ENCODE measurements around the gene RMDN3.

RMDN3 gene

DNA sequence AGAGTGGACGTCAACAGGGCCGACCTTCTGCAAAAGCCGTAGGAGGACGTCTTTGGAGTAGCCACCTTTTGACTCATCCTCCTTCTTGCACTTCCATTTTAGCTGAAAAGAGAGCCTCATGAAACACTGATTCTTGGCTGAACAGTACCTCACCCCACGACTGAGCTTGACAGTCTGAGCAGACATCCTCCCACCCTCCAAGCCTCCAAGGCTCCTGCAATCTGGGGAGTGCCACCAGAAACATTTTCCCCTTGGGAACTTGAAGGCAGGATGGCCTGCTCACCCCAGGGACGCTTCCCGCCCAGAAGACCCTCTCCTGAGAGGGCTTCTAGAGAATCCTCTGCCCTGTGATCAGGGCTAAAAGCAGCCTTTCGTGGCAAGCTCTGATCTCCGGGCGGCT is 20.0 kb upstream of the RMDN3 start:
- FAIRE-seq (no peak), DNase-seq (ENCODE audit: insufficient read length, low spot score) (no peak)
- TF ChIP-seq TAF1 (IDR thresholded peaks at IDR 0.05; ENCODE audit: low read depth, low read length) (no peak), SPI1 (IDR thresholded peaks at IDR 0.05; ENCODE audit: low read depth, low read length) (no peak), POLR2AphosphoS5 (IDR thresholded peaks at IDR 0.05; ENCODE audit: low read depth, low read length) (no peak), POU2F2 (IDR thresholded peaks at IDR 0.05; ENCODE audit: low read depth, low read length) (no peak), PAX5 (IDR thresholded peaks at IDR 0.05; ENCODE audit: insufficient read depth, low read length, severe bottlenecking) (no peak), POLR2A (IDR thresholded peaks at IDR 0.05; ENCODE audit: low read depth, low read length) (no peak)

DNA sequence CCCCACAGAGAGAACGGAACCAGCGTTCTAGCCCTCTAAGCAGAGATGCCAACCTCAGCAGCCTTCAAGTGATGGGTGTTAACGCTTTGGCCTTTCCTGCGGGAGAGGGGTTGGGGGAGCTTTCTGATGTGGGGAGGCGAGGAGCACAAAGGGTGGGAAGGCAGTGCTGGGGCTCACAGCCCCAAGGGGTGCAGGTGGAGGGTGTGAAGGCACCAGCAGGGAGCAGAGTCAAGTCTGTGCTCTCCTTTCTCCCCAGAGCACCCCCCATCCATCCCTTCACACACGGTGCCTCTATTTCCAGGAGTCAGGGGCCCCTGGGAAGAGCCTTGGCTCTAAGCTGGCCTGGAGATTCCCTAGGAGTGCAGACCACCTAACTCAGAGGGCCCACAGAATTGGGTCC is 18.8 kb upstream of the RMDN3 start:
- FAIRE-seq (no peak), DNase-seq (ENCODE audit: insufficient read length, low spot score) (no peak)
- TF ChIP-seq TAF1 (IDR thresholded peaks at IDR 0.05; ENCODE audit: low read depth, low read length) (no peak), POLR2A (IDR thresholded peaks at IDR 0.05; ENCODE audit: low read depth, low read length) (no peak), SPI1 (IDR thresholded peaks at IDR 0.05; ENCODE audit: low read depth, low read length) (no peak), PAX5 (IDR thresholded peaks at IDR 0.05; ENCODE audit: insufficient read depth, low read length, severe bottlenecking) (no peak), POU2F2 (IDR thresholded peaks at IDR 0.05; ENCODE audit: low read depth, low read length) (no peak), POLR2AphosphoS5 (IDR thresholded peaks at IDR 0.05; ENCODE audit: low read depth, low read length) (no peak)

DNA sequence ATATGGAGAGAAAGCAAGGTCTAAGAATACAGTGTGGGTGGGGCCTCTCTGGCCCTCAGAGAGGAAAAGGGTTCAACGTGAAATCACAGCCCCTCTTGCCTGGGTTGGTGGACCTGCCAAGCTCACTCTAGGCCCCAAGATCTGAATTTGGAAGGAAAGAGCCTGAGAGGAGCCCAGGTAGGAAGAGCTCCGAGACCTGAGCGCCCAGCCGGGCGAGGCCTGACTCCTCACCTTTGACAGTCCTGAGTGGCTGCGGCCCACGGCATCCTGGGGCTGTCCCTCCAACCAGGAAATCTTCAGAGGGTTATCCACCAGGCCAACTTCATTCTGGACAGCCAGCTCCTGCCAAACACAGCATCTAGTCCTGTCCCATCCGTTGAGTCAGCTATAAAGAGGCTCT is 18.4 kb upstream of the RMDN3 start:
- TF ChIP-seq POLR2A (IDR thresholded peaks at IDR 0.05; ENCODE audit: low read depth, low read length) (no peak), TAF1 (IDR thresholded peaks at IDR 0.05; ENCODE audit: low read depth, low read length) (no peak), SPI1 (IDR thresholded peaks at IDR 0.05; ENCODE audit: low read depth, low read length) (no peak), POLR2AphosphoS5 (IDR thresholded peaks at IDR 0.05; ENCODE audit: low read depth, low read length) (no peak), POU2F2 (IDR thresholded peaks at IDR 0.05; ENCODE audit: low read depth, low read length) (no peak), PAX5 (IDR thresholded peaks at IDR 0.05; ENCODE audit: insufficient read depth, low read length, severe bottlenecking) (no peak)
- DNase-seq (ENCODE audit: insufficient read length, low spot score): no peak
- no peak for FAIRE-seq

DNA sequence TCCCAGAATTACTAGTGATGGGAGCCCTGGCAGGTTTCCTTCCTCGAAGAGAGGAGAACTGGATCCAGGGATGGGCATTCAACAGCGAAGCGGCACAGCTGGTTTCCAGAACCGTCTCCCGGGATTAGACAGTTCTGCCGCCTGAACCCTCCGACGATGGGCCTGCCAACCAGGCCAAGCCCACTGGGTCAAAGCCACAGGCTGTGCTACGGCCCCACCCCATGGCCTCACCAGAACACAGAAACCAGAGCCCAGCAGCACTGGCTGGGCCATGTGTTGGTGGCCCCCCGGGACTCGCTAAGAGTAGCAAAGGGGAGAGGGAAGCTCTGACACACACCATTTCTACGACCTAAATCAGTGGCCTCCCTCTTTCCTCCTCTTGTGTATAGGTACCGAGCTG is 17.0 kb upstream of the RMDN3 start:
- FAIRE-seq: no peak
- TF ChIP-seq POLR2AphosphoS5 (IDR thresholded peaks at IDR 0.05; ENCODE audit: low read depth, low read length) (no peak), POU2F2 (IDR thresholded peaks at IDR 0.05; ENCODE audit: low read depth, low read length) (no peak), TAF1 (IDR thresholded peaks at IDR 0.05; ENCODE audit: low read depth, low read length) (no peak)
- DNase-seq (ENCODE audit: insufficient read length, low spot score): no peak

DNA sequence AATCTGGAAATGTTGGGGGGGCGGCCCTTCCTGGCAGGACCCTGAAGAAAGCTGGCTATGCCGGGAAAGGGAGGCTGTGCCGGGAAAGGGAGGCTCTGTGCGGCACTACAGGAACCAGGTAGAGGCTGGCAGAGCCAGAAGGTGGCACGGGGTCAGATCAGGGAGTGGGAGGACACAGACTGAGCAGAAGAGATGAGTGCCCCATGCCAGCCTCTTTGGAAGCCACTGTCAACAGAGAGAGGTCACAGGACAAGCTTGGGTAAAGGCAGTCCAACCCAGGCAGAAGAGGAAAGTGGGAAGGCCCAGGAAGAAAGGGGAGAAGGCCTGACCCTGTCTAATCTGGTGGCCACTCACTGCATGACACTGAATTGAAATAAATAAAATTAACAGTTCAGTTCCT is 16.2 kb upstream of the RMDN3 start:
- TF ChIP-seq POLR2A (IDR thresholded peaks at IDR 0.05; ENCODE audit: low read depth, low read length): no peak
- no peak for TF ChIP-seq SPI1 (IDR thresholded peaks at IDR 0.05; ENCODE audit: low read depth, low read length)
- TF ChIP-seq POU2F2 (IDR thresholded peaks at IDR 0.05; ENCODE audit: low read depth, low read length): no peak
- TF ChIP-seq TAF1 (IDR thresholded peaks at IDR 0.05; ENCODE audit: low read depth, low read length): no peak
- no peak for TF ChIP-seq POLR2AphosphoS5 (IDR thresholded peaks at IDR 0.05; ENCODE audit: low read depth, low read length)
- TF ChIP-seq PAX5 (IDR thresholded peaks at IDR 0.05; ENCODE audit: insufficient read depth, low read length, severe bottlenecking): no peak
- FAIRE-seq (no peak), DNase-seq (ENCODE audit: insufficient read length, low spot score) (no peak)

DNA sequence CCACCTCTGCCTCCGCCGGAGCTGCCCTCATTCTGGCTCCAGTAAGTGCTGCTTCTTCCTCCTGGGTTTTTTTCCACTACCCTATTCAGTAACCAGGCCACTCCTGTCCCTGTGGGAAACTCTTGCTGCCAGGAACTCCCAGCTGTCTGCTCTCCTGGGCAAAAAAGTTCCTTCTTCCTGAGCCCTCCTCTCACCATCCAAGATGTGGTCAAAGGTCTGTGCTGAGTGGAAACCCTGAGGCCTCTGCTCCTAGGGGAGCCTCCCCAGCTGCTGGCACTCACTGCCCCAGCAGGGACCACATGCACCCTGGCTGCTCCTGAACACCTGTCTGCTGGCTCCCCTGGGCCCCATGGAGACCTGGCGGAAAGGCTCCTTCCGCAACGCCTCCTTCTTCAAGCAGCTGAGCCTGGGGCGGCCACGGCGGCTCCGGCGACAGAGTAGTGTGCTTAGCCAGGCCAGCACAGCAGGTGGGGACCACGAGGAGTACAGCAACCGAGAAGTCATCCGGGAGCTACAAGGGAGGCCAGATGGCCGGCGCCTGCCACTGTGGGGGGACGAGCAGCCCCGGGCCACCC is 15.2 kb upstream of the RMDN3 start:
- FAIRE-seq: peak; percentile 90
- peak; percentile 64 for DNase-seq (ENCODE audit: insufficient read length, low spot score)
- TF ChIP-seq POLR2AphosphoS5 (IDR thresholded peaks at IDR 0.05; ENCODE audit: low read depth, low read length): no peak
- no peak for TF ChIP-seq PAX5 (IDR thresholded peaks at IDR 0.05; ENCODE audit: insufficient read depth, low read length, severe bottlenecking)
- no peak for TF ChIP-seq POU2F2 (IDR thresholded peaks at IDR 0.05; ENCODE audit: low read depth, low read length)
- no peak for TF ChIP-seq POLR2A (IDR thresholded peaks at IDR 0.05; ENCODE audit: low read depth, low read length)
- no peak for TF ChIP-seq TAF1 (IDR thresholded peaks at IDR 0.05; ENCODE audit: low read depth, low read length)
- TF ChIP-seq SPI1 (IDR thresholded peaks at IDR 0.05; ENCODE audit: low read depth, low read length): no peak

DNA sequence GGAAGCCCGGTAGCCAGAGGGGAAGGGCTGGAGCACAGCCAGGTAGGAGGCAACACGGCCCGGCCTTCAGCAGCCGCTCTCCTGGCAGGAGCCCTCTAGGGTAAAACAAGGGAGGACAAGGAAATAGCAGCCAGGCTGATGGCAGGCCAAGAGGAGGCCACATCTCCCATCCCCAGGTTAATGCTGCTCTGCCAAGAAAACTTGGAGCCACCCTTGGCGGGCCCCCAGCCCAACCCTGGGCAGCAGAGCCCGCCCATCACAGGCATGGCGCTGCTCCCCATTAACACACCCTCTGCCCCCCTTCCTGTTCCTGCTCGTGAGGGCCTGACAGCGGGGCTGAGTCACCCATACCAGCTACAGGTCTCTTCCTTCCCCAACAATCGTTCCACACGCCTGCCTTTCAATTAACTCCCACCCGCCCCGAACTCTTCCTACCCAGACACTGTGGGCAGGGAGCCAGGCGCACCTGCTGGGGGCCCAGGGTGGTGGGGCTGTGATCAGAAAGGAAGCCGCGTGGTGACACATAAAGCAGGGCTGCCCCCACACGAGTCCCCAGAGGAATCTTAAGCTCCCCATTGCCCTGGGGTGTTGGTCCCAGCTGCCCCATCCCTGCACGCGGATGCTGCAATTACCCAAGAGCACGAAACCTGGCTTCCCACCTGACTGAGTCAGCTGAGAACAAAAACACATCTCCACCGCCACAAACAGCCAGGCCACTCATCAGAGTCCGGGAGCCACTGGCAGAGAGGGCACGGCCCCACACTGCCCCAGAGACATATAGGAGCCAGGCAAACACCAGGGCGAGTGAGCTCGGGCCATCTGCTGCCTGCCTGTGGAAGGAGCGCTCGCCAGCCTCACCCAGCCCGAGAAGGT is 14.5 kb upstream of the RMDN3 start, which contains the start of gene C15orf62:
Gene C15orf62 (plus strand): TSS at position 707 of the 873 bp plus-strand sequence. CDS start 516 bp downstream, outside the sequence.
- DNase-seq (ENCODE audit: insufficient read length, low spot score): peak; percentile 57
- peak; percentile 92 for FAIRE-seq
- TF ChIP-seq POU2F2 (IDR thresholded peaks at IDR 0.05; ENCODE audit: low read depth, low read length): no peak
- peak; percentile 50 for TF ChIP-seq PAX5 (IDR thresholded peaks at IDR 0.05; ENCODE audit: insufficient read depth, low read length, severe bottlenecking)
- 0 out of 2 replicates have a peak, but pooled peaks have one; percentile 16 for TF ChIP-seq POLR2AphosphoS5 (IDR thresholded peaks at IDR 0.05; ENCODE audit: low read depth, low read length)
- TF ChIP-seq POLR2A (IDR thresholded peaks at IDR 0.05; ENCODE audit: low read depth, low read length): 0 out of 2 replicates have a peak, but pooled peaks have one; percentile 11

GRCh38 chr15:40768521-40769273 is 13.6 kb upstream of the RMDN3 start:
- TF ChIP-seq POU2F2 (IDR thresholded peaks at IDR 0.05; ENCODE audit: low read depth, low read length): no peak
- peak; percentile 88 for TF ChIP-seq SPI1 (IDR thresholded peaks at IDR 0.05; ENCODE audit: low read depth, low read length)
- TF ChIP-seq PAX5 (IDR thresholded peaks at IDR 0.05; ENCODE audit: insufficient read depth, low read length, severe bottlenecking): no peak
- no peak for TF ChIP-seq TAF1 (IDR thresholded peaks at IDR 0.05; ENCODE audit: low read depth, low read length)
- no peak for TF ChIP-seq POLR2AphosphoS5 (IDR thresholded peaks at IDR 0.05; ENCODE audit: low read depth, low read length)
- TF ChIP-seq POLR2A (IDR thresholded peaks at IDR 0.05; ENCODE audit: low read depth, low read length): no peak
- FAIRE-seq (no peak), DNase-seq (ENCODE audit: insufficient read length, low spot score) (peak; percentile 48)

Measured in GM12891 (cell line).